NT2/D1 (cell line): ENCODE data around the gene GABRE.

ENCODE experiments used
- SUZ12 ChIP-seq: IDR thresholded peaks from 2 replicates; pipeline ENCODE4 v1.6.1; 2011; ENCODE audit not compliant: insufficient read length, insufficient read depth; ENCODE audit errors: extremely low read depth
- YY1 ChIP-seq: IDR thresholded peaks from 2 replicates; pipeline ENCODE4 v1.6.1; 2011; ENCODE audit not compliant: insufficient read length, insufficient read depth
- ZNF274 ChIP-seq: IDR thresholded peaks from 2 replicates; pipeline ENCODE4 v1.6.1; 2011; ENCODE audit warnings: mild to moderate bottlenecking, low read depth, low read length

DNA sequence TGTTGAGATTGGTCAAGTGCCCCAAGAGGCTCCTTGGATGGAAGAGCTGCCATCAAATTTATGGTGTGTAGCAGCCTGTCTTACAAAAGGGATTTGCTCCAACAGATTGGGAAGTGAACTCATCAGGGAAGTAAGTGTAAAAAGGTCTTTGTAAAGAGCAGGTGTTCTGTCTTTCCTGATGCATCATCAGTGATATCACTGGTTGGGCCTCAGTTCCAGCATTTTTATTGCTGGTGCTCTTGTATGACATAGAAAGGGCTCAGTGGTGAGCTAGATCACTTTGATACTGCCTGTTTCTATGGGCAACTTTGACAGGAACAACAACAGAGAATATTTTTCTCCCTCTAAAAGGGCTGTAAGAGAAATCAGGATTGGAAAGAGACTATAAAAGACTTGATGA is 8.7 kb upstream of the GABRE start:
- TF ChIP-seq YY1 (no peak), ZNF274 (no peak), SUZ12 (no peak)
